Osteoblast (primary cell): ENCODE measurements around the gene STX8. TPM values are rescaled to one million over a fixed set of nuclear protein-coding genes. Genes with fewer than 3 reads are reported as not detected.

ENCODE experiments used
- DNase-seq: peaks from one replicate; pipeline ENCODE4 v3.0.0; 2011; ENCODE audit warnings: low spot score, mixed read lengths; ENCODE audit not compliant: insufficient read length; ENCODE audit errors: missing footprints
- H2AFZ ChIP-seq: 2 replicates; pipeline ENCODE4 v1.6.0; 2011; ENCODE audit warnings: mild to moderate bottlenecking, low read length
- H3K27ac ChIP-seq: 2 replicates; pipeline ENCODE4 v1.5.1; 2011; ENCODE audit warnings: mild to moderate bottlenecking, low read depth, low read length, moderate library complexity
- H3K27me3 ChIP-seq: 2 replicates; pipeline ENCODE4 v1.6.0; 2012; ENCODE audit warnings: mild to moderate bottlenecking, control low read depth, inconsistent platforms, low read length, moderate library complexity; ENCODE audit not compliant: insufficient read depth
- H3K36me3 ChIP-seq: 2 replicates; pipeline ENCODE4 v1.5.1; 2011; ENCODE audit warnings: mild to moderate bottlenecking, low read length, control low read depth, moderate library complexity; ENCODE audit not compliant: insufficient read depth
- H3K4me1 ChIP-seq: 2 replicates; pipeline ENCODE4 v1.5.1; 2011; ENCODE audit warnings: mild to moderate bottlenecking, low read length, control low read depth, moderate library complexity; ENCODE audit not compliant: insufficient read depth
- H3K4me2 ChIP-seq: 2 replicates; pipeline ENCODE4 v1.6.0; 2011; ENCODE audit warnings: mild to moderate bottlenecking, low read length; ENCODE audit not compliant: insufficient read depth
- H3K4me3 ChIP-seq: fragments of 200-600 bp; sonication (generic); 3 replicates; pipeline ENCODE4 v1.5.1; 2012; ENCODE audit warnings: mild to moderate bottlenecking, low read length, inconsistent platforms; ENCODE audit not compliant: insufficient read depth
- H3K79me2 ChIP-seq: 2 replicates; pipeline ENCODE4 v1.6.0; 2012; ENCODE audit warnings: mild to moderate bottlenecking, low read length, control low read depth, inconsistent platforms; ENCODE audit not compliant: insufficient read depth
- H3K9me3 ChIP-seq: 2 replicates; pipeline ENCODE4 v1.5.1; 2011; ENCODE audit warnings: low read depth, low read length, control low read depth
- H4K20me1 ChIP-seq: 2 replicates; pipeline ENCODE4 v1.6.0; 2012; ENCODE audit warnings: mild to moderate bottlenecking, low read length, control low read depth; ENCODE audit not compliant: insufficient read depth
- total RNA-seq: library from RNA; depleted of rRNA; stranded (reverse); fragments of >200 nt; gene quantifications from 2 replicates; pipeline ENCODE4 v1.2.3, GENCODE V29; 2012
- TF ChIP-seq, protein P1 (sequence below): IDR thresholded peaks from 2 replicates; pipeline ENCODE4 v1.5.1; 2011; ENCODE audit warnings: mild to moderate bottlenecking, low read depth, low read length, moderate library complexity; ENCODE audit errors: extremely low read depth

The STX8 gene
- total RNA-seq, 1 donor = 72.7 TPM

DNA sequence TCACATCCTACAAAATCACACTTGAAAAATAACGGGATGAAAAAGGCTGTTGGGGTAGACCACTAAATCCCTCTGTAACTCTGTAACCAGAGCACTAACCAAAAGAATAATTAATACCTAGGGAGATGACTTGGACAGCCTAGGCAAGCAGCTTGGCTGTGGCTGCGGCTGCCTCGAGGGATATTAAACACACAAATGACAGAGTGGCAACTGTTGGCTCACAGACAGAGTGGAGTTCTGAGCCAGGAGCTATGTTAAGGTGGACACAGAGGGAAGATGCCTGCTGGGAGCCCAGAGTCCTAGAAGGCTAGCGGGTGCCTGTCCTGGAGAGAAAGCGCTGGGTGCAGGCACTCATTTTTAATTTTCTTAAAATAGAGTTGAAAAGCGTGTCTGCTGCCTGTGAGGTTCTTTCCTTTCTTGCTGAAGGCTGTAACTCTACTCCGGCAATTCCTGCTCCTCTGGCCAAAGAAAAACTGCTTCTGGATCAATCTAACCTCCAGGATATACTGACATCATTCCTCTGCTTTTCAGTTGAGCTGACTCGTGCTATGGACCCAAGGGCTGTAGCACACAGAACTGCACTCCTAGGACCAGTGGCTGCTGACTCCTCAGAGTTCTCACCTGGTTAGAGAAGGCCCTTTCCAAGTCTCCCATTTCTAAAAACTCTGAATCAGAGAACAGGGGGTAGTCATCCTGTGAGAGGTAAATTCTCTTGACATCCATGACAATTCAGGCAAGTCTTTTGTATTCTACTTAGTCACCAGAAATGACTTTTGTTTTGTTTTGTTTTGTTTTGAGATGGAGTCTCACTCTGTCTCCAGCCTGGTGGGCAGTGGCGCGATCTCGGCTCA is 147.9 kb downstream of the STX8 start:
- Histone ChIP-seq H3K79me2 (no peaks in the 10 kb centered on the region), H3K36me3 (no peaks in the 10 kb centered on the region), H2AFZ (no peak overlapping the region), H3K27me3 (no peaks in the 10 kb centered on the region), H3K4me2 (peak overlapping the region; percentile 60), H3K9me3 (no peaks in the 10 kb centered on the region), H4K20me1 (peaks cover 8% of the 10 kb centered on the region), H3K4me3 (no peak overlapping the region), H3K4me1 (peaks cover 11% of the 10 kb centered on the region), H3K27ac (no peak overlapping the region)
- DNase-seq = peak; percentile 59
- TF ChIP-seq, protein P1, sequence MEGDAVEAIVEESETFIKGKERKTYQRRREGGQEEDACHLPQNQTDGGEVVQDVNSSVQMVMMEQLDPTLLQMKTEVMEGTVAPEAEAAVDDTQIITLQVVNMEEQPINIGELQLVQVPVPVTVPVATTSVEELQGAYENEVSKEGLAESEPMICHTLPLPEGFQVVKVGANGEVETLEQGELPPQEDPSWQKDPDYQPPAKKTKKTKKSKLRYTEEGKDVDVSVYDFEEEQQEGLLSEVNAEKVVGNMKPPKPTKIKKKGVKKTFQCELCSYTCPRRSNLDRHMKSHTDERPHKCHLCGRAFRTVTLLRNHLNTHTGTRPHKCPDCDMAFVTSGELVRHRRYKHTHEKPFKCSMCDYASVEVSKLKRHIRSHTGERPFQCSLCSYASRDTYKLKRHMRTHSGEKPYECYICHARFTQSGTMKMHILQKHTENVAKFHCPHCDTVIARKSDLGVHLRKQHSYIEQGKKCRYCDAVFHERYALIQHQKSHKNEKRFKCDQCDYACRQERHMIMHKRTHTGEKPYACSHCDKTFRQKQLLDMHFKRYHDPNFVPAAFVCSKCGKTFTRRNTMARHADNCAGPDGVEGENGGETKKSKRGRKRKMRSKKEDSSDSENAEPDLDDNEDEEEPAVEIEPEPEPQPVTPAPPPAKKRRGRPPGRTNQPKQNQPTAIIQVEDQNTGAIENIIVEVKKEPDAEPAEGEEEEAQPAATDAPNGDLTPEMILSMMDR = no peak

DNA sequence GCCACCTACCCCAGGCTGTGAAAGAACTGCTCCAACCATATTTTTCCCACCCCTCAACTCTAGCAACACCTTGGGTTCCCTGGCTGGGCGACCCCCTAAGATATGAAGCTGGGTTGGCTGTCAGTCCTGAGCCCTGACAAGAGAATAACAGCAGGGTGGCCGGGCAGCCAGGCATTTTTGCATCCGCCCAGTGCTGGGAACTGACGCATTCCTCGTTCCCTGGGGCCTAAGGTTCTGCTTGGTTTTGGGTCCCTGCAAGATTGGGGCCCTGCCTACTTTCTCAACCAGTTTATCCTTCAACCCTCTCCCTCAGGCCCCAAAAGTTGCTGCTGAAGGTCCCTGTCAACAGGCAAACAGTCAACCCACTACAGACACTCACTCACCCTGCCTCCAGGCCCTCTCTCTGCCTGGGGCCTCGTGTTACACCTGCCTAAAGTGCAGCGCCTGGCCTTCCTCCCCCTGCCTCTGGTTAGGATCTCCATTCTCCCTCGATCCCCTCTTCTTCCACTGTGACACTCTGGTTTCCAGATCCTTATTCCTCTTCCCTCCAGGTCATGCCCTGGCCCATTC is 151.5 kb downstream of the STX8 start:
- TF ChIP-seq, protein P1 = no peak
- no peak overlapping the region for H3K27ac ChIP-seq
- DNase-seq = no peak
- H3K4me3 ChIP-seq = no peak overlapping the region
- H3K27me3 ChIP-seq = no peaks in the 10 kb centered on the region
- peaks cover 8% of the 10 kb centered on the region for H4K20me1 ChIP-seq
- H3K36me3 ChIP-seq = no peaks in the 10 kb centered on the region
- no peaks in the 10 kb centered on the region for H3K9me3 ChIP-seq
- no peak overlapping the region for H3K4me2 ChIP-seq
- H3K79me2 ChIP-seq = no peaks in the 10 kb centered on the region
- peaks cover 5% of the 10 kb centered on the region for H3K4me1 ChIP-seq
- H2AFZ ChIP-seq = no peak overlapping the region

DNA sequence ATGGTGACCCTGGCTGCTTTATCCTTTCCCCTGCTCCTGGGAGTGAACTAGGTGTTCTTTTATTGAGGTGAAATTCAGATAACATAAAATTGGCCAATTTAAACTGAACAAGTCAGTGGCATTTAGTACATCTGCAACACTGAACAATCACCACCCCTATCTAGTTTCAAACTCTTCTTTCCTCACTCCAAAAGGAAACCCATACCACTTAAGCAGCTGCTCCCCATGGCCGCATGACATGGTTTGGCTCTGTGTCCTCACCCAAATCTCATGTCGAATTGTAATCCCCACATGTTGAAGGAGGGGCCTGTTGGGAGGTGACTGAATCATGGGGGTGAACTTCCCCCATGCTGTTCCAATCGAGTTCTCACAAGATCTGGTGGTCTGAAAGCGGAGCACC is 154.1 kb downstream of the STX8 start:
- Histone ChIP-seq H4K20me1 (peaks cover 3% of the 10 kb centered on the region), H3K27me3 (no peaks in the 10 kb centered on the region), H2AFZ (no peak overlapping the region), H3K27ac (no peak overlapping the region), H3K4me2 (no peak overlapping the region), H3K36me3 (no peaks in the 10 kb centered on the region), H3K79me2 (no peaks in the 10 kb centered on the region), H3K4me3 (no peak overlapping the region), H3K9me3 (peaks cover 2% of the 10 kb centered on the region), H3K4me1 (no peaks in the 10 kb centered on the region)
- DNase-seq = no peak
- TF ChIP-seq, protein P1 = no peak

- Histone ChIP-seq H3K4me1 (no peaks in the 10 kb centered on the region), H4K20me1 (no peaks in the 10 kb centered on the region), H3K27ac (no peak overlapping the region), H3K4me2 (no peak overlapping the region), H3K4me3 (no peak overlapping the region), H3K9me3 (peaks cover 2% of the 10 kb centered on the region), H3K36me3 (no peaks in the 10 kb centered on the region), H2AFZ (no peak overlapping the region), H3K79me2 (no peaks in the 10 kb centered on the region), H3K27me3 (no peaks in the 10 kb centered on the region)
- TF ChIP-seq, protein P1 = no peak
- DNase-seq = no peak
Measured at GRCh38 chr17:9419932-9420453, 155.6 kb downstream of the STX8 start.
